ENCODE results near the gene NUDT15.

Gene NUDT15

GRCh38 chr13:48074006-48074405 lies 36.5 kb downstream of the NUDT15 start:
- H3K4me3 ChIP-seq (ENCODE audit: low read depth, low read length) = no peak overlapping the region
- TF ChIP-seq CTCF (IDR thresholded peaks at IDR 0.05; ENCODE audit: low read depth, low read length, missing control alignments) = no peak
- DNase-seq (ENCODE audit: low read depth) = no peak

- DNase-seq (ENCODE audit: low read depth) = peak; percentile 48
- peak; percentile 52 for TF ChIP-seq CTCF (IDR thresholded peaks at IDR 0.05; ENCODE audit: low read depth, low read length, missing control alignments)
- H3K4me3 ChIP-seq (ENCODE audit: low read depth, low read length) = no peak overlapping the region
Observed at GRCh38 chr13:48078251-48078656, 40.7 kb downstream of the NUDT15 start.

GRCh38 chr13:48081739-48082138 lies 44.2 kb downstream of the NUDT15 start:
- TF ChIP-seq CTCF (IDR thresholded peaks at IDR 0.05; ENCODE audit: low read depth, low read length, missing control alignments) = no peak
- H3K4me3 ChIP-seq (ENCODE audit: low read depth, low read length) = no peak overlapping the region
- no peak for DNase-seq (ENCODE audit: low read depth)

- no peak for DNase-seq (ENCODE audit: low read depth)
Observed at GRCh38 chr13:48086272-48086671, 48.7 kb downstream of the NUDT15 start.

GRCh38 chr13:48093588-48093987 lies 56.1 kb downstream of the NUDT15 start:
- H3K4me3 ChIP-seq (ENCODE audit: low read depth, low read length) = peak overlapping the region; percentile 76; the same call in 1 of the 2 replicates
- no peak for DNase-seq (ENCODE audit: low read depth)
- TF ChIP-seq CTCF (IDR thresholded peaks at IDR 0.05; ENCODE audit: low read depth, low read length, missing control alignments) = no peak

More at GRCh38 chr13:48086272-48086671, 48.7 kb downstream of the NUDT15 start:
- no peak overlapping the region for H3K4me3 ChIP-seq (ENCODE audit: low read depth, low read length)
- no peak for TF ChIP-seq CTCF (IDR thresholded peaks at IDR 0.05; ENCODE audit: low read depth, low read length, missing control alignments)

GRCh38 chr13:48094404-48094780 lies 56.9 kb downstream of the NUDT15 start:
- no peak for TF ChIP-seq CTCF (IDR thresholded peaks at IDR 0.05; ENCODE audit: low read depth, low read length, missing control alignments)
- H3K4me3 ChIP-seq (ENCODE audit: low read depth, low read length) = peak overlapping the region; percentile 76

GRCh38 chr13:48094781-48095502 lies 57.4 kb downstream of the NUDT15 start, which contains the start of gene MED4:
Gene MED4, minus strand, starts transcription at chr13:48095104. Its CDS starts 26 bp downstream, at chr13:48095078.
- TF ChIP-seq CTCF (IDR thresholded peaks at IDR 0.05; ENCODE audit: low read depth, low read length, missing control alignments) = peak; percentile 99
- peak within 1 kb of the TSS; percentile 76 for H3K4me3 ChIP-seq (ENCODE audit: low read depth, low read length)
- DNase-seq (ENCODE audit: low read depth) = peak; percentile 75

More at GRCh38 chr13:48094404-48094780, 56.9 kb downstream of the NUDT15 start:
- no peak for DNase-seq (ENCODE audit: low read depth)
